Measurements from ENCODE around the gene PLEKHG2.

PLEKHG2 gene

GRCh38 chr19:39463403-39463802, 50.9 kb downstream of the PLEKHG2 start:
- DNase-seq, result no peak

DNA sequence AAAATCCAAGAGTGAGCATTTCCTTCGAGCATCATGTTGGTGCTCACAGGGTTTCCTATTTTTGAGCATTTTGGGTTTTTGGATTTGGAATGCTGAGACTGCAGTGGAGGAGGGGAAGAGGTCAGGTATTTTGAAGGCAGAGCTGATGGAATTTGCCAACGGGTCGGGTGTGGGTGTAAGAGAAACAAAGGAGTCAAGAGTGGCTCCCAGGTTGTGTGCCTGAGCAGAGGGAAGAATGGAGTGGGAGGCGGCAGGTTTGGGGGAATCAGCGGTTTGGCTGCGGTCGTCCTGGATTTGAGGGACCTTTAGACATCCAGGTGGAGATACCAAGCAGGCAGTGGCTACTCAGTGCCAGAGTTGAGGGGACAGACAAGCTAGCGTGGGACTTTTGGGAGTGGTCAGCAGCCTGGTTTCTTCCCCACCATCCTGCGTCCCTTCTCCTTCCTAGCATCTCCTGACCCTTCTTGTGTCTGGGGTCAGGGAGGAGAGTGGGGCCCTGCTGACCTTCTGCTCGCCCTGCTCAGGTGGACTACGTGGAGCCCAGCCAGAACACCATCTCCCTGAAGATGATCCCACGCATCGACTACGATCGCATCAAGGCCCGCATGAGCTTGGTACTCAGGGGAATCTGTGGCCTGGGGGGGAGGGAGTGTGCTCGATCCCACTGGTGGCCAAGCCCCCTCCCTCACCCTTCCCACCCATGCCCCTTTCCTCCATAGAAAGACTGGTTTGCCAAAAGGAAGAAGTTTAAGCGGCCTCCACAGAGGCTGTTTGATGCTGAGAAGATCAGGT, 53.7 kb downstream of the PLEKHG2 start:
- DNase-seq, result no peak

- no peak for DNase-seq
Observed at GRCh38 chr19:39467941-39468340, 55.5 kb downstream of the PLEKHG2 start.

GRCh38 chr19:39469036-39469435, 56.6 kb downstream of the PLEKHG2 start:
- no peak for DNase-seq

- no peak for DNase-seq
Observed at GRCh38 chr19:39469567-39469966, 57.1 kb downstream of the PLEKHG2 start.

GRCh38 chr19:39470724-39471339, 58.4 kb downstream of the PLEKHG2 start:
- no peak for DNase-seq

GRCh38 chr19:39471756-39472536, 59.5 kb downstream of the PLEKHG2 start:
- no peak for DNase-seq

- no peak for DNase-seq
Observed at GRCh38 chr19:39472746-39473442, 60.4 kb downstream of the PLEKHG2 start.

- no peak for DNase-seq
Observed at GRCh38 chr19:39473443-39473960, 61.0 kb downstream of the PLEKHG2 start.

- DNase-seq, result peak; percentile 29
Observed at GRCh38 chr19:39474139-39474620, 61.7 kb downstream of the PLEKHG2 start.

DNA sequence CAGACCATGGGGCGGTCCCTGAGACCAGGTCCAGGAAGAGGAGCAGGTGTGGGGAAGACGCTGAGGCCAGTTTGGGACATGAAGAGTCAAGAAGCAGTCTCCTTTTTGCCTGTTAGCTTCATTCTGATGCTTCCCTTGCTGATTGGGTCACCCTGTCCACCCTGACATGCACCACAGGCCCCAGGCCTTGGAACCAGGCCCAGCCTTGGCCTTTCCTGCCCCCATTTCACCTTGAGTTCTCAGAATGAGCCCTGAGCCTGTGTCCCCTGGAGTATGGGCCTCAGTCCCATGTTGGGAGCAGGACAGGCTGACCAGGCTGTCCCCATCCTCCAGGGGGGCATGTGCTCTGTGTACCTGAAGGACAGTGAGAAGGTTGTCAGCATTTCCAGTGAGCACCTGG, 63.3 kb downstream of the PLEKHG2 start:
- no peak for DNase-seq
